HFF-Myc (cell line): Measurements from ENCODE around the gene RAX.

ENCODE experiments used
- DNase-seq: peaks from one replicate; pipeline ENCODE4 v3.0.0-alpha.2; 2011; ENCODE audit warnings: low read depth; ENCODE audit errors: extremely low read depth
- H3K4me3 ChIP-seq: replicated peaks from 2 replicates; pipeline ENCODE4 v1.5.1; 2011; ENCODE audit warnings: low read depth, mild to moderate bottlenecking, control low read depth, low read length
- TF ChIP-seq, protein P1 (sequence below): IDR thresholded peaks from 2 replicates; pipeline ENCODE4 v1.5.1; 2012; ENCODE audit warnings: mild to moderate bottlenecking, low read depth, low read length, control low read depth; ENCODE audit errors: missing control alignments

The RAX gene

DNA sequence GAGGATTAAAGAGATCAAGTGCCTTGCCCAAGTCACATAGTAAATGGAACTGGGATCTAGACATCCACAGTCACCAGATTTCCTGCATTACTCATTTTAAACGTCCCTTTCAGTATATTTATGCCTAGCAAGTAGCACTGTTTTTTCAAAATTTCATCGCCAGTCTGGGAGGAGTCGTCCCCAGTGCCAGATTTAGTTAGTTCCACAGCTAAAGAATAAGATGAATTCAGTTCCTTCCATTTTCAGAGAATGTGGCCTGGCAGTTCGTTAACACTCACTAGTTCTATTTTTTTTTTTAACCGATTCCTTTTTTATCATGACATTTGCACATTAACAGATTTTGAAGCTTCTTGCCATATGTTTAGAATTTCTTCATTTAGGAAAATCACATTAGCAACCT is 42.1 kb downstream of the RAX start:
- TF ChIP-seq, protein P1, sequence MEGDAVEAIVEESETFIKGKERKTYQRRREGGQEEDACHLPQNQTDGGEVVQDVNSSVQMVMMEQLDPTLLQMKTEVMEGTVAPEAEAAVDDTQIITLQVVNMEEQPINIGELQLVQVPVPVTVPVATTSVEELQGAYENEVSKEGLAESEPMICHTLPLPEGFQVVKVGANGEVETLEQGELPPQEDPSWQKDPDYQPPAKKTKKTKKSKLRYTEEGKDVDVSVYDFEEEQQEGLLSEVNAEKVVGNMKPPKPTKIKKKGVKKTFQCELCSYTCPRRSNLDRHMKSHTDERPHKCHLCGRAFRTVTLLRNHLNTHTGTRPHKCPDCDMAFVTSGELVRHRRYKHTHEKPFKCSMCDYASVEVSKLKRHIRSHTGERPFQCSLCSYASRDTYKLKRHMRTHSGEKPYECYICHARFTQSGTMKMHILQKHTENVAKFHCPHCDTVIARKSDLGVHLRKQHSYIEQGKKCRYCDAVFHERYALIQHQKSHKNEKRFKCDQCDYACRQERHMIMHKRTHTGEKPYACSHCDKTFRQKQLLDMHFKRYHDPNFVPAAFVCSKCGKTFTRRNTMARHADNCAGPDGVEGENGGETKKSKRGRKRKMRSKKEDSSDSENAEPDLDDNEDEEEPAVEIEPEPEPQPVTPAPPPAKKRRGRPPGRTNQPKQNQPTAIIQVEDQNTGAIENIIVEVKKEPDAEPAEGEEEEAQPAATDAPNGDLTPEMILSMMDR = no peak
- no peak for DNase-seq
- H3K4me3 ChIP-seq = no peak overlapping the region

DNA sequence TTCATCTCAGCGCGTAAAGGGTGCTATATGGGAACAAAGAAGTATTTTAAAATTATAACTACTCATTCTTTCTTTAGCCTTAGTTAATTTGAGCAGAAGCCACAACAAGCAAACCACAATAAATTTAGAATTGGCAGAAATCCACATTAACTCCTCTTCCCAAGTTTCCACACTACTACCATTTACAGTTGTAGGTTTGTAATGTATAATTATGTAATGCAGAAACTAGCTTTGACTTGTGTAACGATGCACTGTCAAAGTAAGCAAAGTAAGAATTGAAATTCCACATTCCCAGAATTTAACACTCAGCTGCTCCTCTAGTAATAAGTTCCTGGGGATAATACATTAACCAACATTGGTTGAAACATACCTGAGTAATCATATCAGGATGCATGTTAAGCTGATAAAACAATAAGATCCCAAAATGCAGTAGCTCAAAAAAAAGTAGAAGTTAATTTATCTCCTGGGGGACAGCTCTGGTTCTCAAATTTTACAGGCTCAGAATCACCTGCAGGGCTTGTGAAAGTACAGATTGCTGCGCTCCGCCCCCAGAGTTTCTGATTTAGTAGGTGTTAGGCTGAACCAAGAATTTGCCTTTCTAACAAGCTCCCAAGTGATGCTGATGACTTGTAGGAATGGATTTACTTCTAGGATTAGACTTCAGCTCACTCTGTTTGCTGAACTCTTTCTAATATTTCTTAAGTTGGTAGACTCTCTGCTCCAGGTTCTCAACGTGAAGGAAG is 43.4 kb downstream of the RAX start:
- H3K4me3 ChIP-seq = no peak overlapping the region
- no peak for DNase-seq
- TF ChIP-seq, protein P1 = no peak

DNA sequence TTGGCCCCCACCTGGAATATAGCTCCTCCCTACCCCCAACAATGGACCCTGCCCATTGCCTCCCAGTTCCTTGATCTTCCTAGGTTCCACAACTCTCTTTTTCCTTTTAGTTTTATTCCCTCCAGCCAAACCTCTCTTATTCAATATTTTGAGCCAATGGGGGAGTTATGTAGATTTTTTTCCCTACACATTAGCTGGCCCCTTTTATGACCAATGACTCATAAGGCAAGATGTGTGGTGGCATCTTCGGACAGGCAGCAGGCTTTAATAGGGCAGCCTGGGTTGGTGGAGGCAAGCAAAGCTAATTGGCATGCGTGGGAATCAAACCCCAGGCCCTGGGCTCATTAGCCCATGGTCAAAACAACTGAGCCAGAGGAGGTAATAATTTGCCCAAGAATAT is 44.1 kb downstream of the RAX start:
- TF ChIP-seq, protein P1 = no peak
- no peak overlapping the region for H3K4me3 ChIP-seq
- no peak for DNase-seq

DNA sequence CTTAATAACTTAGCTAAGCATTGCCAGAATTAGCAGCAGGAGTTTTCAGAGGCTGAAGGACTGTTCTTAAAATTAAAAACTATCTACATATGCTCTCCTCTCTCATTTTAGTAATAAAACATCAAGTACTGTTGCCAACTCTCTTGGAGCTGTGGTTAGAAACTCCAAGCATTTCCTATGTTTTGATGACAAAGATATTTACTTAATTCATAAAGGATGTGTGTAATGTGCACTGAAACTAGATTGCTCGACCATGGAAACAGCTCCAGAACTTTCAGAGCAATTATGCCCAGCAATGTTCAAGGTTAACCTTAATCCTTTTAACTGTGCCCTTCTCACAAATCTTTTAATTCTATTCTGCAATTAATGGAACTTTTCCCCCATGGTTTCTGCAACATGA is 44.9 kb downstream of the RAX start:
- DNase-seq = no peak
- TF ChIP-seq, protein P1 = no peak
- no peak overlapping the region for H3K4me3 ChIP-seq

DNA sequence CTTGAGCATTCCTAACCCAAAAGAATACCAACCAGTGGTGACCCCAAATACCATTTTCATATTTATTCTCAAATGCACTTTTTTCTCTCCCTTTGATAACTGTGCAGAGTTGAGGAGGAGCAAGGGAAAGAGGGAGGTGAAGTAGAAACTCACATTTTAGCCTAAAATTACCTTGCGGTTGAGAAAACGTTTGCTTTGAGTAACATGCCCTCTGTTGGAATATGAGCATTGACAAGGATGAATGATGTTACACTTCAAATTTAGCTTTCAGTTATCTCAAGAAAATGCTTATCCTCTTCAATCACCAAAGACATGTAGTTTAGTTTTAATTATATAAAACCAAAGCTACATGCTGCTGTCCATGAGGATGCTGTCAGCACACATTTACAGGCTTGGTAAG is 50.9 kb downstream of the RAX start:
- no peak for DNase-seq
- H3K4me3 ChIP-seq = no peak overlapping the region
- TF ChIP-seq, protein P1 = no peak

DNA sequence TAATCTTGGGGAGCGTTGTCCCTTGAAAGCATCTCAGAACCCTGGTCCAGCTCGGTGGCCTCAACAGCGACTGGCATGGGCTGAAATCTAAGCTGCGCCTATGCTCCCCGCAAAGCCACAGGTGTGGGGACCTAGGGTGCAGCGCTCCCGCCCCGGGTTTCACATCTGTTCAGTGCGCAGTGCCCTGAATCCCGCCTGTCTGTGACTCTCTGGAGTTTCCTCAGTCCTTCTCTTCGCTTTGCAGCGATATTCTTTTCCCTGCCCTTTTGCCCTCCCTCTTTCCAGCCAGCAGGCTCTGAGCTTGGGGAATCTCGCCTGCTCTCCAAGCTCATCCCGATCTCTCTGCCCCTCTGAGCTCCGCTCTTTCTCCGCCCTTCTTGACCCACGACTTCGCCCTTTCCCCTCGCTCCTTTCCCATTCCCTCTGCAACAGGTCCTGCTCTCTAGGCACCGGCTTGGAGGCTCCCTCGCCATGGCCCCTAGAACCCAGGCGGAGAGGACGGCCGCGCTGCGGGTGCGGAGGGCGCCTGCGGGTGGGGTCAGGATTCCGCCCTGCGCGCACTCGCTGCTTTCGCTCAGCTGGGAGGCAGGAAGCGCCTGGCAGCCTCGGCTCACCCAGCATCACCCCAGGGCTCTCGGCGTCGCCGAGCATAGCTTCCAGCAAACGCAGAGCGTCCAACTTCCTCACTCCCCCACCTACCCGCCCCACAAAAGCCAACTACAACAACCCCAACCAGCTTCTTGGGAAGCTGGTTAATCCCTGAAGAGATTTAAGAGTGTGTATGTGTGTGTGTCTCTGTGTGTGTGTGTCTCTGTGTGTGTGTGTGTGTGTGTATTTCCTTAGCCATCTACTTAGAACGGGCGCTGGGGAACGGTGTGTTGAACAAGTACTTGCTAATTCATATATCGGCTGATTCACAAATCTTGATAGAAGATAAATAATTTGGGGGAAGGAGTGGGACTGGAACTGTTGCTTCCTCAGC is 52.2 kb downstream of the RAX start:
- H3K4me3 ChIP-seq = no peak overlapping the region
- DNase-seq = no peak
- TF ChIP-seq, protein P1 = no peak
